Activated naive CD4-positive, alpha-beta T cell treated with anti-CD3 and anti-CD28 coated beads, Interleukin-2, amount 50 U/mL, for 24 hours (primary cell): ENCODE results near the gene ANKRD37.
"Not testable (repeated sequence)": the region's sequence is repeated elsewhere in the genome, so short reads cannot be mapped to it uniquely, and the experiment has no call there.

Source experiments
- H3K27ac Mint-ChIP-seq: one replicate; pipeline ENCODE4 v1.8.0; 2021; ENCODE audit warnings: mild to moderate bottlenecking, mixed read lengths
- H3K27me3 Mint-ChIP-seq: one replicate; pipeline ENCODE4 v1.8.0; 2021; ENCODE audit warnings: mixed read lengths
- H3K36me3 Mint-ChIP-seq: one replicate; pipeline ENCODE4 v1.8.0; 2021; ENCODE audit warnings: mixed read lengths
- H3K4me1 Mint-ChIP-seq: one replicate; pipeline ENCODE4 v1.8.0; 2021; ENCODE audit warnings: mixed read lengths
- H3K4me3 Mint-ChIP-seq: one replicate; pipeline ENCODE4 v1.8.0; 2021; ENCODE audit warnings: mild to moderate bottlenecking, mixed read lengths
- H3K9me3 Mint-ChIP-seq: one replicate; pipeline ENCODE4 v1.8.0; 2021; ENCODE audit warnings: mixed read lengths

ANKRD37 gene

GRCh38 chr4:185396724-185397385, at the start of gene ANKRD37:
ANKRD37 (plus strand) TSS chr4:185396841; CDS start chr4:185396924, 83 bp downstream.
- Mint-ChIP-seq H3K27ac (peak within 1 kb of the TSS; percentile 98), H3K27me3 (no peaks in the 10 kb centered on the region), H3K9me3 (no peaks in the 10 kb centered on the region), H3K36me3 (peaks cover 6% of the 10 kb centered on the region), H3K4me3 (peak within 1 kb of the TSS; percentile 98), H3K4me1 (peaks cover 29% of the 10 kb centered on the region)

GRCh38 chr4:185346975-185347601, 49.6 kb upstream of the ANKRD37 start:
- Mint-ChIP-seq H3K27ac (no peak overlapping the region), H3K4me3 (no peak overlapping the region), H3K9me3 (no peaks in the 10 kb centered on the region), H3K36me3 (peaks cover 34% of the 10 kb centered on the region), H3K27me3 (no peaks in the 10 kb centered on the region), H3K4me1 (peaks cover 16% of the 10 kb centered on the region)

- peaks cover 37% of the 10 kb centered on the region for H3K36me3 Mint-ChIP-seq
- H3K27me3 Mint-ChIP-seq, result no peaks in the 10 kb centered on the region
- no peak overlapping the region for H3K27ac Mint-ChIP-seq
- no peaks in the 10 kb centered on the region for H3K4me1 Mint-ChIP-seq
- H3K4me3 Mint-ChIP-seq, result no peak overlapping the region
- no peaks in the 10 kb centered on the region for H3K9me3 Mint-ChIP-seq
Measured at GRCh38 chr4:185351691-185352090, 45.0 kb upstream of the ANKRD37 start.

- Mint-ChIP-seq H3K4me1 (no peaks in the 10 kb centered on the region), H3K36me3 (peaks cover 36% of the 10 kb centered on the region), H3K4me3 (no peak overlapping the region), H3K27ac (no peak overlapping the region), H3K9me3 (no peaks in the 10 kb centered on the region), H3K27me3 (no peaks in the 10 kb centered on the region)
Measured at GRCh38 chr4:185352202-185352601, 44.4 kb upstream of the ANKRD37 start.

- H3K9me3 Mint-ChIP-seq, result no peaks in the 10 kb centered on the region
Measured at GRCh38 chr4:185352741-185353140, 43.9 kb upstream of the ANKRD37 start.

GRCh38 chr4:185357211-185357610, 39.4 kb upstream of the ANKRD37 start:
- no peaks in the 10 kb centered on the region for H3K4me1 Mint-ChIP-seq
- no peak overlapping the region for H3K4me3 Mint-ChIP-seq
- no peak overlapping the region for H3K27ac Mint-ChIP-seq
- no peaks in the 10 kb centered on the region for H3K9me3 Mint-ChIP-seq
- peaks cover 24% of the 10 kb centered on the region for H3K36me3 Mint-ChIP-seq
- H3K27me3 Mint-ChIP-seq, result no peaks in the 10 kb centered on the region

More at GRCh38 chr4:185352741-185353140, 43.9 kb upstream of the ANKRD37 start:
- peaks cover 39% of the 10 kb centered on the region for H3K36me3 Mint-ChIP-seq
- H3K4me1 Mint-ChIP-seq, result no peaks in the 10 kb centered on the region
- no peak overlapping the region for H3K27ac Mint-ChIP-seq
- H3K4me3 Mint-ChIP-seq, result no peak overlapping the region
- no peaks in the 10 kb centered on the region for H3K27me3 Mint-ChIP-seq

- Mint-ChIP-seq H3K4me3 (no peak overlapping the region), H3K9me3 (no peaks in the 10 kb centered on the region), H3K36me3 (peaks cover 20% of the 10 kb centered on the region), H3K27me3 (no peaks in the 10 kb centered on the region), H3K27ac (no peak overlapping the region), H3K4me1 (no peaks in the 10 kb centered on the region)
Measured at GRCh38 chr4:185357733-185358440, 38.8 kb upstream of the ANKRD37 start.

- H3K9me3 Mint-ChIP-seq, result no peaks in the 10 kb centered on the region
- no peak overlapping the region for H3K27ac Mint-ChIP-seq
- H3K4me1 Mint-ChIP-seq, result no peaks in the 10 kb centered on the region
- peaks cover 16% of the 10 kb centered on the region for H3K36me3 Mint-ChIP-seq
- H3K27me3 Mint-ChIP-seq, result no peaks in the 10 kb centered on the region
- H3K4me3 Mint-ChIP-seq, result no peak overlapping the region
Measured at GRCh38 chr4:185358514-185358913, 38.1 kb upstream of the ANKRD37 start.

GRCh38 chr4:185358959-185359358, 37.7 kb upstream of the ANKRD37 start:
- H3K27ac Mint-ChIP-seq, result no peak overlapping the region
- no peaks in the 10 kb centered on the region for H3K9me3 Mint-ChIP-seq
- H3K36me3 Mint-ChIP-seq, result peaks cover 16% of the 10 kb centered on the region
- no peaks in the 10 kb centered on the region for H3K4me1 Mint-ChIP-seq
- no peak overlapping the region for H3K4me3 Mint-ChIP-seq
- no peaks in the 10 kb centered on the region for H3K27me3 Mint-ChIP-seq

- H3K9me3 Mint-ChIP-seq, result no peaks in the 10 kb centered on the region
- no peaks in the 10 kb centered on the region for H3K4me1 Mint-ChIP-seq
- H3K4me3 Mint-ChIP-seq, result no peak overlapping the region
- H3K27me3 Mint-ChIP-seq, result no peaks in the 10 kb centered on the region
- peaks cover 16% of the 10 kb centered on the region for H3K36me3 Mint-ChIP-seq
- H3K27ac Mint-ChIP-seq, result no peak overlapping the region
Measured at GRCh38 chr4:185359767-185360446, 36.7 kb upstream of the ANKRD37 start.

GRCh38 chr4:185361872-185362271, 34.8 kb upstream of the ANKRD37 start:
- H3K4me3 Mint-ChIP-seq, result no peak overlapping the region
- H3K27ac Mint-ChIP-seq, result no peak overlapping the region
- no peaks in the 10 kb centered on the region for H3K4me1 Mint-ChIP-seq
- no peaks in the 10 kb centered on the region for H3K9me3 Mint-ChIP-seq
- no peaks in the 10 kb centered on the region for H3K27me3 Mint-ChIP-seq
- H3K36me3 Mint-ChIP-seq, result peaks cover 16% of the 10 kb centered on the region

GRCh38 chr4:185362570-185362969, 34.1 kb upstream of the ANKRD37 start:
- H3K9me3 Mint-ChIP-seq, H3K4me3 Mint-ChIP-seq: not testable (repeated sequence)

GRCh38 chr4:185363251-185363650, 33.4 kb upstream of the ANKRD37 start:
- no peaks in the 10 kb centered on the region for H3K27me3 Mint-ChIP-seq

More at GRCh38 chr4:185362570-185362969, 34.1 kb upstream of the ANKRD37 start:
- H3K27ac Mint-ChIP-seq, H3K4me1 Mint-ChIP-seq, H3K27me3 Mint-ChIP-seq: not testable (repeated sequence)
- H3K36me3 Mint-ChIP-seq, result peaks cover 11% of the 10 kb centered on the region

GRCh38 chr4:185364886-185365285, 31.8 kb upstream of the ANKRD37 start:
- H3K4me3 Mint-ChIP-seq, result no peak overlapping the region

More at GRCh38 chr4:185363251-185363650, 33.4 kb upstream of the ANKRD37 start:
- Mint-ChIP-seq H3K36me3 (peaks cover 7% of the 10 kb centered on the region), H3K4me3 (no peak overlapping the region), H3K9me3 (no peaks in the 10 kb centered on the region), H3K27ac (no peak overlapping the region), H3K4me1 (no peaks in the 10 kb centered on the region)

GRCh38 chr4:185369731-185370130, 26.9 kb upstream of the ANKRD37 start:
- no peaks in the 10 kb centered on the region for H3K36me3 Mint-ChIP-seq
- no peak overlapping the region for H3K27ac Mint-ChIP-seq
- H3K27me3 Mint-ChIP-seq, result no peaks in the 10 kb centered on the region
- no peaks in the 10 kb centered on the region for H3K9me3 Mint-ChIP-seq
- H3K4me3 Mint-ChIP-seq, result no peak overlapping the region
- H3K4me1 Mint-ChIP-seq, result no peaks in the 10 kb centered on the region

More at GRCh38 chr4:185364886-185365285, 31.8 kb upstream of the ANKRD37 start:
- H3K27ac Mint-ChIP-seq, result no peak overlapping the region
- no peaks in the 10 kb centered on the region for H3K9me3 Mint-ChIP-seq
- H3K27me3 Mint-ChIP-seq, result no peaks in the 10 kb centered on the region
- peaks cover 4% of the 10 kb centered on the region for H3K36me3 Mint-ChIP-seq
- no peaks in the 10 kb centered on the region for H3K4me1 Mint-ChIP-seq
